H9 (cell line): Measurements from ENCODE around the gene BCAS4. TPM values are rescaled to one million over a fixed set of nuclear protein-coding genes. Genes with fewer than 3 reads are reported as not detected.

Experiments used
- DNase-seq: peaks from one replicate; pipeline ENCODE4 v3.0.0-alpha.2; 2017
- H2AFZ ChIP-seq: one replicate; pipeline ENCODE4 v1.6.1; 2013; ENCODE audit warnings: mild to moderate bottlenecking, low read length, control low read depth, moderate library complexity
- H2AK5ac ChIP-seq: 2 replicates; pipeline ENCODE4 v1.6.1; 2013; ENCODE audit warnings: low read length, control low read depth, mixed read lengths; ENCODE audit not compliant: insufficient read length
- H2BK120ac ChIP-seq: one replicate; pipeline ENCODE4 v1.6.1; 2013; ENCODE audit warnings: low read depth, mild to moderate bottlenecking, low read length, control low read depth, inconsistent platforms; ENCODE audit not compliant: poor library complexity, severe bottlenecking
- H2BK12ac ChIP-seq: 2 replicates; pipeline ENCODE4 v1.6.1; 2013; ENCODE audit warnings: low read length, control low read depth, mixed read lengths, low read depth; ENCODE audit not compliant: insufficient read length
- H2BK15ac ChIP-seq: 2 replicates; pipeline ENCODE4 v1.6.1; 2013; ENCODE audit warnings: low read depth, low read length, control low read depth
- H2BK20ac ChIP-seq: one replicate; pipeline ENCODE4 v1.6.1; 2013; ENCODE audit warnings: low read depth, mild to moderate bottlenecking, low read length, control low read depth, inconsistent platforms; ENCODE audit not compliant: poor library complexity, severe bottlenecking
- H2BK5ac ChIP-seq: 2 replicates; pipeline ENCODE4 v1.6.1; 2013; ENCODE audit warnings: low read length, control low read depth, mixed read lengths; ENCODE audit not compliant: insufficient read length
- H3K14ac ChIP-seq: 2 replicates; pipeline ENCODE4 v1.6.1; 2013; ENCODE audit warnings: low read length, control low read depth; ENCODE audit not compliant: insufficient read depth
- H3K18ac ChIP-seq: 2 replicates; pipeline ENCODE4 v1.6.1; 2013; ENCODE audit warnings: low read depth, mild to moderate bottlenecking, mixed read lengths, low read length, control low read depth; ENCODE audit not compliant: insufficient read length
- H3K23ac ChIP-seq: 2 replicates; pipeline ENCODE4 v1.6.1; 2013; ENCODE audit warnings: low read length, control low read depth, mixed read lengths, low read depth; ENCODE audit not compliant: insufficient read length
- H3K23me2 ChIP-seq: 2 replicates; pipeline ENCODE4 v1.6.1; 2013; ENCODE audit warnings: low read depth, mild to moderate bottlenecking, mixed read lengths, low read length, control low read depth; ENCODE audit not compliant: insufficient read length, poor library complexity, severe bottlenecking
- H3K27ac ChIP-seq: 2 replicates; pipeline ENCODE4 v1.5.1; 2013; ENCODE audit warnings: low read length, control low read depth, mixed read lengths, low read depth; ENCODE audit not compliant: insufficient read length
- H3K27me3 ChIP-seq: 2 replicates; pipeline ENCODE4 v1.6.1; 2013; ENCODE audit warnings: low read length, control low read depth, inconsistent platforms; ENCODE audit not compliant: insufficient read depth
- H3K4ac ChIP-seq: 2 replicates; pipeline ENCODE4 v1.6.1; 2013; ENCODE audit warnings: low read depth, mild to moderate bottlenecking, control low read depth, inconsistent platforms, low read length, moderate library complexity
- H3K4me1 ChIP-seq: 2 replicates; pipeline ENCODE4 v1.6.1; 2013; ENCODE audit warnings: low read length, control low read depth, inconsistent platforms; ENCODE audit not compliant: insufficient read depth
- H3K4me2 ChIP-seq: 2 replicates; pipeline ENCODE4 v1.6.1; 2013; ENCODE audit warnings: low read length, control low read depth, mixed read lengths; ENCODE audit not compliant: insufficient read length, insufficient read depth
- H3K56ac ChIP-seq: 2 replicates; pipeline ENCODE4 v1.6.1; 2013; ENCODE audit warnings: low read depth, mild to moderate bottlenecking, mixed read lengths, low read length, control low read depth; ENCODE audit not compliant: insufficient read length
- H3K79me1 ChIP-seq: 2 replicates; pipeline ENCODE4 v1.6.1; 2013; ENCODE audit warnings: low read depth, mild to moderate bottlenecking, moderate library complexity, low read length, control low read depth, inconsistent platforms; ENCODE audit not compliant: insufficient read depth, poor library complexity, severe bottlenecking
- H3K79me2 ChIP-seq: 2 replicates; pipeline ENCODE4 v1.6.1; 2013; ENCODE audit warnings: low read length, control low read depth, inconsistent platforms; ENCODE audit not compliant: insufficient read depth
- H3K9ac ChIP-seq: 2 replicates; pipeline ENCODE4 v1.6.1; 2013; ENCODE audit warnings: low read length, control low read depth, mixed read lengths; ENCODE audit not compliant: insufficient read length; ENCODE audit errors: extremely low read depth
- H3K9me3 ChIP-seq: one replicate; pipeline ENCODE4 v1.6.1; 2013; ENCODE audit warnings: low read depth, low read length, inconsistent platforms; ENCODE audit not compliant: control insufficient read depth
- H3T11ph ChIP-seq: one replicate; pipeline ENCODE4 v1.6.1; 2013; ENCODE audit warnings: mild to moderate bottlenecking, low read length, control low read depth, inconsistent platforms
- H4K20me1 ChIP-seq: one replicate; pipeline ENCODE4 v1.6.1; 2013; ENCODE audit not compliant: control insufficient read depth, insufficient read length, insufficient read depth
- H4K5ac ChIP-seq: 2 replicates; pipeline ENCODE4 v1.6.1; 2013; ENCODE audit warnings: low read depth, mild to moderate bottlenecking, mixed read lengths, low read length, control low read depth; ENCODE audit not compliant: insufficient read length
- H4K8ac ChIP-seq: replicated peaks from 2 replicates; pipeline ENCODE4 v1.6.1; 2013; ENCODE audit warnings: low read length, control low read depth, mixed read lengths, low read depth; ENCODE audit not compliant: insufficient read length
- H4K91ac ChIP-seq: 2 replicates; pipeline ENCODE4 v1.6.1; 2013; ENCODE audit warnings: low read depth, mild to moderate bottlenecking, moderate library complexity, mixed read lengths, low read length, control low read depth; ENCODE audit not compliant: insufficient read length
- H3K27ac Mint-ChIP-seq, 3 experiments: 2 replicates in 2 of 3; 3 replicates in 1 of 3; pipeline ENCODE4 v1.8.0; 2020 to 2021; ENCODE audit warnings: mixed read lengths in 3 of 3, mild to moderate bottlenecking in 1 of 3, moderate library complexity in 1 of 3
- H3K27me3 Mint-ChIP-seq: 2 replicates; pipeline ENCODE4 v1.8.0; 2021; ENCODE audit warnings: low read depth, mild to moderate bottlenecking, moderate library complexity, mixed read lengths
- H3K36me3 Mint-ChIP-seq, 3 experiments: 2 replicates in 2 of 3; 3 replicates in 1 of 3; pipeline ENCODE4 v1.8.0; 2020 to 2021; ENCODE audit warnings: low read depth in 3 of 3, mixed read lengths in 3 of 3; ENCODE audit not compliant: insufficient read depth in 1 of 3
- H3K4me1 Mint-ChIP-seq, 2 experiments: 2 replicates each; pipeline ENCODE4 v1.8.0; 2020; ENCODE audit warnings: mixed read lengths in 2 of 2
- H3K4me3 Mint-ChIP-seq, 2 experiments: 2 replicates in 1 of 2; 3 replicates in 1 of 2; pipeline ENCODE4 v1.8.0; 2020 to 2021; ENCODE audit warnings: mild to moderate bottlenecking in 2 of 2, mixed read lengths in 2 of 2, moderate library complexity in 1 of 2
- H3K9me3 Mint-ChIP-seq, 2 experiments: 2 replicates in 1 of 2; 3 replicates in 1 of 2; pipeline ENCODE4 v1.8.0; 2020; ENCODE audit warnings: mild to moderate bottlenecking in 2 of 2, mixed read lengths in 2 of 2, moderate library complexity in 1 of 2
- WGBS: extraction: QIAGEN DNeasy Blood & Tissue Kit; methylation state at CpG from one replicate; pipeline ENCODE4 v1.1.7; 2013; ENCODE audit warnings: missing lambda C conversion rate, low lambda C conversion rate, mixed read lengths; ENCODE audit not compliant: insufficient read length; ENCODE audit errors: extremely low coverage; 5-methylcytosine and 5-hydroxymethylcytosine counted together
- total RNA-seq: library from RNA; stranded (reverse); gene quantifications from 2 replicates; pipeline ENCODE4 v1.2.1, GENCODE V29; 2021
- TF ChIP-seq, protein P1 (sequence below): fragments of 200-600 bp; sonication (generic); conservative IDR thresholded peaks from 3 replicates; pipeline ENCODE4 v1.8.0; 2021; ENCODE audit warnings: antibody characterized with exemption, mild to moderate bottlenecking

The BCAS4 gene
- total RNA-seq, 1 experiment from 2014 or later: 16.9 TPM

DNA sequence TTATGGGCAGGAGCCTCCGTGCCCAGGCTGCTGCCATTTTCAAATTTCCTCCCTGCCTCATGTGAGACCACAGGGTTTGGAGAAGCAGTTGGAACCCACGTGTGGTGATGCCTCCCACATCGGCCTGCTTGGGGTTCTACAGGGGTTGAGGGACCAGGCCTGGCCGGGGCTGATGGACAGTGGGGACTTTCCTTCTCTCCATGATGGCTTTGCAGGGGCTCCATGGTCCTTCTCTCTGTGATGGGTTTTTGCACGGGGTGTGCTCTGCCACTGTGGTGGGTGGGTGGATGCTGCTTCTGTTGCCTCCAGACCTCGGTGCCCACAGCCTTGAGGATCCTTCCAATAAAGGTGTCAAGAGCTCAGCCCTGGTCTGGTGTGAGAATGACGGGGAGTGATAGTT lies 82.0 kb downstream of the BCAS4 start:
- Mint-ChIP-seq H3K36me3 (peaks cover 13 to 38% (median 26%) of the 10 kb centered on the region in 3 experiments), H3K27me3 (no peaks in the 10 kb centered on the region), H3K27ac (no peak overlapping the region), H3K9me3 (no peaks in the 10 kb centered on the region; a peak in 1 of 5 replicates), H3K4me3 (no peak overlapping the region), H3K4me1 (peaks cover 24 to 31% of the 10 kb centered on the region in 2 experiments)
- no peaks in the 10 kb centered on the region for H3K4me1 ChIP-seq
- no peak overlapping the region for H2BK12ac ChIP-seq
- H3K79me2 ChIP-seq: no peaks in the 10 kb centered on the region
- no peak overlapping the region for H2BK15ac ChIP-seq
- H4K5ac ChIP-seq: no peak overlapping the region
- no peaks in the 10 kb centered on the region for H3K27me3 ChIP-seq
- H2BK120ac ChIP-seq: no peak overlapping the region
- H3K56ac ChIP-seq: no peak overlapping the region
- H3K9ac ChIP-seq: no peak overlapping the region
- no peak overlapping the region for H2AFZ ChIP-seq
- H3K27ac ChIP-seq: no peak overlapping the region
- no peaks in the 10 kb centered on the region for H3K23me2 ChIP-seq
- H2BK20ac ChIP-seq: no peak overlapping the region
- WGBS: no CpG with 5 or more reads among the region's 7 CpGs
- no peaks in the 10 kb centered on the region for H3K9me3 ChIP-seq
- H3K14ac ChIP-seq: no peak overlapping the region
- no peak overlapping the region for H3K23ac ChIP-seq
- DNase-seq: no peak
- H3K4me2 ChIP-seq: no peak overlapping the region
- H4K8ac ChIP-seq: no peak overlapping the region
- no peaks in the 10 kb centered on the region for H3K79me1 ChIP-seq
- H4K20me1 ChIP-seq: no peaks in the 10 kb centered on the region
- no peak overlapping the region for H2BK5ac ChIP-seq
- no peak overlapping the region for H3K18ac ChIP-seq
- no peak overlapping the region for H3K4ac ChIP-seq
- H2AK5ac ChIP-seq: no peak overlapping the region
- no peak overlapping the region for H3T11ph ChIP-seq
- no peak overlapping the region for H4K91ac ChIP-seq
- TF ChIP-seq, protein P1, sequence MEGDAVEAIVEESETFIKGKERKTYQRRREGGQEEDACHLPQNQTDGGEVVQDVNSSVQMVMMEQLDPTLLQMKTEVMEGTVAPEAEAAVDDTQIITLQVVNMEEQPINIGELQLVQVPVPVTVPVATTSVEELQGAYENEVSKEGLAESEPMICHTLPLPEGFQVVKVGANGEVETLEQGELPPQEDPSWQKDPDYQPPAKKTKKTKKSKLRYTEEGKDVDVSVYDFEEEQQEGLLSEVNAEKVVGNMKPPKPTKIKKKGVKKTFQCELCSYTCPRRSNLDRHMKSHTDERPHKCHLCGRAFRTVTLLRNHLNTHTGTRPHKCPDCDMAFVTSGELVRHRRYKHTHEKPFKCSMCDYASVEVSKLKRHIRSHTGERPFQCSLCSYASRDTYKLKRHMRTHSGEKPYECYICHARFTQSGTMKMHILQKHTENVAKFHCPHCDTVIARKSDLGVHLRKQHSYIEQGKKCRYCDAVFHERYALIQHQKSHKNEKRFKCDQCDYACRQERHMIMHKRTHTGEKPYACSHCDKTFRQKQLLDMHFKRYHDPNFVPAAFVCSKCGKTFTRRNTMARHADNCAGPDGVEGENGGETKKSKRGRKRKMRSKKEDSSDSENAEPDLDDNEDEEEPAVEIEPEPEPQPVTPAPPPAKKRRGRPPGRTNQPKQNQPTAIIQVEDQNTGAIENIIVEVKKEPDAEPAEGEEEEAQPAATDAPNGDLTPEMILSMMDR: no peak
